ENCODE results near the gene SLC16A6.

Gene SLC16A6

GRCh38 chr17:68322630-68323029 lies 31.7 kb upstream of the SLC16A6 start:
- Histone ChIP-seq H3K9me3 (ENCODE audit: control insufficient read depth in 2 of 2, low read length in 2 of 2) (no peaks in the 10 kb centered on the region), H3K9ac (ENCODE audit: low read length in 2 of 2) (no peak overlapping the region), H3K27ac (ENCODE audit: low read length) (no peak overlapping the region), H3K4me1 (ENCODE audit: control insufficient read depth, insufficient read depth, low read length) (peaks cover 2% of the 10 kb centered on the region), H3K36me3 (ENCODE audit: control insufficient read depth in 2 of 2, insufficient read depth in 2 of 2, low read length in 2 of 2) (no peaks in the 10 kb centered on the region), H3K27me3 (ENCODE audit: control insufficient read depth in 1 of 2, insufficient read depth in 2 of 2, low read length in 2 of 2) (no peaks in the 10 kb centered on the region), H3K4me3 (ENCODE audit: low read length in 2 of 2) (no peak overlapping the region)

GRCh38 chr17:68321556-68321954 lies 30.6 kb upstream of the SLC16A6 start:
- Histone ChIP-seq H3K4me1 (ENCODE audit: control insufficient read depth, insufficient read depth, low read length) (no peaks in the 10 kb centered on the region), H3K9me3 (ENCODE audit: control insufficient read depth in 2 of 2, low read length in 2 of 2) (no peaks in the 10 kb centered on the region), H3K9ac (ENCODE audit: low read length in 2 of 2) (no peak overlapping the region), H3K36me3 (ENCODE audit: control insufficient read depth in 2 of 2, insufficient read depth in 2 of 2, low read length in 2 of 2) (no peaks in the 10 kb centered on the region), H3K27ac (ENCODE audit: low read length) (no peak overlapping the region), H3K27me3 (ENCODE audit: control insufficient read depth in 1 of 2, insufficient read depth in 2 of 2, low read length in 2 of 2) (no peaks in the 10 kb centered on the region), H3K4me3 (ENCODE audit: low read length in 2 of 2) (no peak overlapping the region)

DNA sequence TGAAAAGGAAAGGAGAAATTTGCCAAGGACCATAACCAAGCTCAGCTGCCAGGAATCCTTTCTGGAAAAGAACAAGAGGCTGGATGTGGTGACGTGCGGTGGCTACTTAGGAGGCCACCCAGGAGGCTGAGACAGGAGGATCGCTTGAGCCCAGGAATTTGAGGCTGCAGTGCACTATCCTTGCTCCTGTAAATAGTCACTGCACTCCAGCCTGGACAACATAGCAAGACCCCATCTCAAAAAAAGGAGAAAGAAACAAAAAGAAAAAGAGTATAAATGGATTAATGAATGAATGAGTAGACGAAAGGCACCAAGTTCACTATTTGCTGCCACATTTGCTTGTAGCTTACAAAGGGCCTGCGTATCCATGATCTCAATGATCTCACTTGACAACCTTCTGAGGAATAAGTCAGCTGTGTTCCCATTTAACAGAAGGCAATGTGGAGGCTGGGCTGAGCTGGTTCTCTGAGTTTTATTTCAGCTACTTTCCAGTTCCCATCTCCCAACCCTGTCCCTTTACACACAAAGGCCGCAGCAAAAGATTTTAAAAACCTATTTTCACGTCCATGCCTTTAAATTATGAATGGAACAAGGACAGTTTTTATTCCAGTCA lies 30.1 kb upstream of the SLC16A6 start:
- H3K27me3 ChIP-seq (ENCODE audit: control insufficient read depth in 1 of 2, insufficient read depth in 2 of 2, low read length in 2 of 2): no peaks in the 10 kb centered on the region
- no peak overlapping the region for H3K9ac ChIP-seq (ENCODE audit: low read length in 2 of 2)
- no peak overlapping the region for H3K4me3 ChIP-seq (ENCODE audit: low read length in 2 of 2)
- no peak overlapping the region for H3K27ac ChIP-seq (ENCODE audit: low read length)
- no peaks in the 10 kb centered on the region for H3K9me3 ChIP-seq (ENCODE audit: control insufficient read depth in 2 of 2, low read length in 2 of 2)
- no peaks in the 10 kb centered on the region for H3K36me3 ChIP-seq (ENCODE audit: control insufficient read depth in 2 of 2, insufficient read depth in 2 of 2, low read length in 2 of 2)
- H3K4me1 ChIP-seq (ENCODE audit: control insufficient read depth, insufficient read depth, low read length): no peaks in the 10 kb centered on the region

GRCh38 chr17:68320311-68320865 lies 29.5 kb upstream of the SLC16A6 start:
- no peaks in the 10 kb centered on the region for H3K4me1 ChIP-seq (ENCODE audit: control insufficient read depth, insufficient read depth, low read length)
- no peak overlapping the region for H3K27ac ChIP-seq (ENCODE audit: low read length)
- H3K4me3 ChIP-seq (ENCODE audit: low read length in 2 of 2): no peak overlapping the region
- no peak overlapping the region for H3K9ac ChIP-seq (ENCODE audit: low read length in 2 of 2)
- no peaks in the 10 kb centered on the region for H3K9me3 ChIP-seq (ENCODE audit: control insufficient read depth in 2 of 2, low read length in 2 of 2)
- no peaks in the 10 kb centered on the region for H3K36me3 ChIP-seq (ENCODE audit: control insufficient read depth in 2 of 2, insufficient read depth in 2 of 2, low read length in 2 of 2)
- H3K27me3 ChIP-seq (ENCODE audit: control insufficient read depth in 1 of 2, insufficient read depth in 2 of 2, low read length in 2 of 2): no peaks in the 10 kb centered on the region

- H3K27me3 ChIP-seq (ENCODE audit: control insufficient read depth in 1 of 2, insufficient read depth in 2 of 2, low read length in 2 of 2): no peaks in the 10 kb centered on the region
- H3K27ac ChIP-seq (ENCODE audit: low read length): no peak overlapping the region
- H3K36me3 ChIP-seq (ENCODE audit: control insufficient read depth in 2 of 2, insufficient read depth in 2 of 2, low read length in 2 of 2): no peaks in the 10 kb centered on the region
- H3K4me1 ChIP-seq (ENCODE audit: control insufficient read depth, insufficient read depth, low read length): no peaks in the 10 kb centered on the region
- H3K9ac ChIP-seq (ENCODE audit: low read length in 2 of 2): no peak overlapping the region
- no peak overlapping the region for H3K4me3 ChIP-seq (ENCODE audit: low read length in 2 of 2)
- H3K9me3 ChIP-seq (ENCODE audit: control insufficient read depth in 2 of 2, low read length in 2 of 2): no peaks in the 10 kb centered on the region
These were observed 28.7 kb upstream of the SLC16A6 start for GRCh38 chr17:68319410-68320162.

DNA sequence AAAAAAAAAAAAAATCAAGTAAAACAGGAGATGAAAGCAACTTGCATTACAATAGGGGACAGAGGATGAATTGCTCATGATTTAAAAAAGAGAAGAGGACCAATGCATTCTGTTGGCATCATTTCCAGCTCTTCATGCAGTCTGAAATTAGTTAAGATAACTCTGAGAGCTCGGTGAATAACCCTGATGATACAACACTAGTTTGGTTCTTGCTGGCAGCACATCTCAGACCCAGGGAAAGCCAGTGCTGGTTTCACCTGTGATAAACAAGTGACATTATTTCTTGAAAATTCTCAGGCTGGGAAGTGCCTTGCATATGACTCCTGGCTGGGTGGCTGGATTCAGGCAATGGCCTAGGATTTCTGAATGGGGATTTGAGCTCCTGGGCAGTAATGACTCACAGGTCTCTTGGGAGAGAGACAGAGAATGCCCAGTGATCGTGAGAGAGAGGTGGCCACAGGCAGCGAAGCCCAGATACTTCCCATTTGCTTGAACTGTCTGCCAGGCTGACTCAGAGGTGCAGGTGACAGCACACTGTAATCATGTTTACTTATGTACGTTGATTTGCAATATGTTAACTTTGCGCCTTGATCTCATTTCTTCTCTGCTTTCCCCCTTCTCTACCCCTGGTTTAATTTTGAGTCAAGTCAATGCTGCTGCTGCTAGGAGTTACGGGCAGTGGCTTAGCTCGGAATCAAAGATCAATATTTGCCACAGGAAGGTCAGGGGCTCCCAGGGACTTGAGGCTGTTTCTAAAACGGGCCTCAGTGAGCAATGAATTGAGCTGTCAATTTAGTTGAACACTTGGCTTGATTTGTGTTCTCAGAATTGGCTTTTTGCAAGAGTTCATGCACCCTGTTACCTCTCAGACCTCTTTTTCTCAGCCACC lies 27.4 kb upstream of the SLC16A6 start:
- Histone ChIP-seq H3K9ac (ENCODE audit: low read length in 2 of 2) (no peak overlapping the region), H3K9me3 (ENCODE audit: control insufficient read depth in 2 of 2, low read length in 2 of 2) (no peaks in the 10 kb centered on the region), H3K27me3 (ENCODE audit: control insufficient read depth in 1 of 2, insufficient read depth in 2 of 2, low read length in 2 of 2) (no peaks in the 10 kb centered on the region), H3K36me3 (ENCODE audit: control insufficient read depth in 2 of 2, insufficient read depth in 2 of 2, low read length in 2 of 2) (no peaks in the 10 kb centered on the region), H3K27ac (ENCODE audit: low read length) (no peak overlapping the region), H3K4me3 (ENCODE audit: low read length in 2 of 2) (no peak overlapping the region), H3K4me1 (ENCODE audit: control insufficient read depth, insufficient read depth, low read length) (no peaks in the 10 kb centered on the region)

- Histone ChIP-seq H3K9ac (ENCODE audit: low read length in 2 of 2) (no peak overlapping the region), H3K4me1 (ENCODE audit: control insufficient read depth, insufficient read depth, low read length) (no peaks in the 10 kb centered on the region), H3K4me3 (ENCODE audit: low read length in 2 of 2) (no peak overlapping the region), H3K36me3 (ENCODE audit: control insufficient read depth in 2 of 2, insufficient read depth in 2 of 2, low read length in 2 of 2) (no peaks in the 10 kb centered on the region), H3K27ac (ENCODE audit: low read length) (no peak overlapping the region), H3K27me3 (ENCODE audit: control insufficient read depth in 1 of 2, insufficient read depth in 2 of 2, low read length in 2 of 2) (no peaks in the 10 kb centered on the region), H3K9me3 (ENCODE audit: control insufficient read depth in 2 of 2, low read length in 2 of 2) (no peaks in the 10 kb centered on the region)
These were observed 26.5 kb upstream of the SLC16A6 start for GRCh38 chr17:68317458-68317857.

GRCh38 chr17:68315930-68316329 lies 25.0 kb upstream of the SLC16A6 start:
- no peak overlapping the region for H3K4me3 ChIP-seq (ENCODE audit: low read length in 2 of 2)
- no peak overlapping the region for H3K9ac ChIP-seq (ENCODE audit: low read length in 2 of 2)
- H3K9me3 ChIP-seq (ENCODE audit: control insufficient read depth in 2 of 2, low read length in 2 of 2): no peaks in the 10 kb centered on the region
- H3K36me3 ChIP-seq (ENCODE audit: control insufficient read depth in 2 of 2, insufficient read depth in 2 of 2, low read length in 2 of 2): no peaks in the 10 kb centered on the region
- H3K27ac ChIP-seq (ENCODE audit: low read length): no peak overlapping the region
- H3K27me3 ChIP-seq (ENCODE audit: control insufficient read depth in 1 of 2, insufficient read depth in 2 of 2, low read length in 2 of 2): no peaks in the 10 kb centered on the region
- no peaks in the 10 kb centered on the region for H3K4me1 ChIP-seq (ENCODE audit: control insufficient read depth, insufficient read depth, low read length)

GRCh38 chr17:68314916-68315535 lies 24.1 kb upstream of the SLC16A6 start:
- H3K4me3 ChIP-seq (ENCODE audit: low read length in 2 of 2): no peak overlapping the region
- no peaks in the 10 kb centered on the region for H3K9me3 ChIP-seq (ENCODE audit: control insufficient read depth in 2 of 2, low read length in 2 of 2)
- no peaks in the 10 kb centered on the region for H3K27me3 ChIP-seq (ENCODE audit: control insufficient read depth in 1 of 2, insufficient read depth in 2 of 2, low read length in 2 of 2)
- no peak overlapping the region for H3K9ac ChIP-seq (ENCODE audit: low read length in 2 of 2)
- no peaks in the 10 kb centered on the region for H3K36me3 ChIP-seq (ENCODE audit: control insufficient read depth in 2 of 2, insufficient read depth in 2 of 2, low read length in 2 of 2)
- H3K27ac ChIP-seq (ENCODE audit: low read length): no peak overlapping the region
- no peaks in the 10 kb centered on the region for H3K4me1 ChIP-seq (ENCODE audit: control insufficient read depth, insufficient read depth, low read length)

- Histone ChIP-seq H3K4me3 (ENCODE audit: low read length in 2 of 2) (no peak overlapping the region), H3K27ac (ENCODE audit: low read length) (no peak overlapping the region), H3K36me3 (ENCODE audit: control insufficient read depth in 2 of 2, insufficient read depth in 2 of 2, low read length in 2 of 2) (no peaks in the 10 kb centered on the region), H3K27me3 (ENCODE audit: control insufficient read depth in 1 of 2, insufficient read depth in 2 of 2, low read length in 2 of 2) (no peaks in the 10 kb centered on the region), H3K9ac (ENCODE audit: low read length in 2 of 2) (no peak overlapping the region), H3K9me3 (ENCODE audit: control insufficient read depth in 2 of 2, low read length in 2 of 2) (no peaks in the 10 kb centered on the region), H3K4me1 (ENCODE audit: control insufficient read depth, insufficient read depth, low read length) (no peaks in the 10 kb centered on the region)
These were observed 19.2 kb upstream of the SLC16A6 start for GRCh38 chr17:68310152-68310551.

Data from stomach smooth muscle (tissue), 2 donors.